HG03521 (cell line): ENCODE measurements around the gene LHPP.

ENCODE experiments used
- ATAC-seq: cut with Tn5 transposase; IDR thresholded peaks from one replicate; pipeline ENCODE4 v1.9.1; 2021; ENCODE audit warnings: mild to moderate bottlenecking, moderate library complexity; ENCODE audit not compliant: unreplicated experiment

Gene LHPP

GRCh38 chr10:124551097-124551496 lies 89.5 kb downstream of the LHPP start:
- no peak for ATAC-seq

GRCh38 chr10:124551755-124552154 lies 90.1 kb downstream of the LHPP start:
- no peak for ATAC-seq

- ATAC-seq, result no peak
Observed at GRCh38 chr10:124552691-124553276, 91.2 kb downstream of the LHPP start.

GRCh38 chr10:124554085-124554858 lies 92.6 kb downstream of the LHPP start:
- no peak for ATAC-seq

GRCh38 chr10:124557167-124557566 lies 95.5 kb downstream of the LHPP start:
- ATAC-seq, result no peak

GRCh38 chr10:124557648-124558338 lies 96.2 kb downstream of the LHPP start:
- ATAC-seq, result no peak

- ATAC-seq, result no peak
Observed at GRCh38 chr10:124558339-124559321, 97.0 kb downstream of the LHPP start.

- no peak for ATAC-seq
Observed at GRCh38 chr10:124559372-124560132, 97.9 kb downstream of the LHPP start.

- no peak for ATAC-seq
Observed at GRCh38 chr10:124560377-124561105, 98.9 kb downstream of the LHPP start.

GRCh38 chr10:124561206-124561605 lies 99.6 kb downstream of the LHPP start:
- no peak for ATAC-seq

- no peak for ATAC-seq
Observed at GRCh38 chr10:124562425-124563060, 100.9 kb downstream of the LHPP start.

GRCh38 chr10:124563320-124564040 lies 101.9 kb downstream of the LHPP start:
- ATAC-seq, result no peak

- no peak for ATAC-seq
Observed at GRCh38 chr10:124564881-124565280, 103.3 kb downstream of the LHPP start.

- no peak for ATAC-seq
Observed at GRCh38 chr10:124565565-124566221, 104.1 kb downstream of the LHPP start.

GRCh38 chr10:124566222-124566888 lies 104.7 kb downstream of the LHPP start:
- ATAC-seq, result no peak

- no peak for ATAC-seq
Observed at GRCh38 chr10:124566981-124567835, 105.6 kb downstream of the LHPP start.
